Activated CD4-positive, alpha-beta T cell treated with anti-CD3 and anti-CD28 coated beads, Interleukin-2, amount 50 U/mL, for 1 hour (primary cell): ENCODE measurements around the gene SLC17A3.

Experiments used
- DNase-seq: peaks from one replicate; pipeline ENCODE4 v3.0.0-alpha.2; 2020

Gene SLC17A3

GRCh38 chr6:25888626-25889025 is 14.6 kb upstream of the SLC17A3 start:
- DNase-seq: no peak

DNA sequence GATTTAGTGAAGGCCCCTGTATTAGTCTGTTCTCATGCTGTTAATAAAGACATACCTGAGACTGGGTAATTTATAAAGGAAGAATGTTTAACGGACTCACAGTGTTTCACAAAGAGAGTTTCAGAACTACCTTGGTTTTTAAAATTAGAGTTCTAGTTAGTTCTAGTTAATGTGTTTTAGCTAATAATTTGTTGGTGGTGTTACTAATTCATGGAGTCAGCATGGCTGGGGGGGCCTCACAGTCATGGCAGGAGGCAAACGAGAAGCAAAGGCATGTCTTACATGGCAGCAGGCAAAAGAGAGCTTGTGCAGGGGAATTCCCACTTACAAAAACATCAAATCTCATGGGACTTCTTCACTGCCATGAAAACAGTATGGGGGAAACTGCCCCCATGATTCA is 12.0 kb upstream of the SLC17A3 start:
- no peak for DNase-seq

GRCh38 chr6:25883991-25884390 is 9.9 kb upstream of the SLC17A3 start:
- no peak for DNase-seq

GRCh38 chr6:25883536-25883935 is 9.5 kb upstream of the SLC17A3 start:
- DNase-seq: no peak

GRCh38 chr6:25882051-25882496 is 8.0 kb upstream of the SLC17A3 start:
- DNase-seq: peak; percentile 27

DNA sequence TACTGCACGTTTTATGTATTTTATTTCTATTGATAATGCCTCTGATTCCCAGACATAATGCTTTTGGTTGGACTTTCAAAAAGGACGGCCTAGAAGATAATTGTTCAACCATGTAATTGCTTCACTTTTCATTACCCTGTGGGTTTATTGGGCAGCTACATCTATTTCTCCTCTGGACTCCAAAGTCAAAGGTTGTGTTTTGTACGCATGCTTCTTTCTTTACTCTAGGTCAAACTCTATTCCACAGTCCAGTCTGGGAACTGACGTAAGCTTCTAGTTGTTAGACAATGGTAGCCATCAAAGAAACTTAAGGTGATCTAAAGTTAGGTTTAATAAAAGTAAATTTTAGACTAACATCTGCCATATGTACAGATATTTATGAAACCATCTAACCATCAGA is 6.6 kb upstream of the SLC17A3 start:
- DNase-seq: no peak

GRCh38 chr6:25878721-25879322 is 4.8 kb upstream of the SLC17A3 start:
- no peak for DNase-seq

GRCh38 chr6:25875926-25876602 is 2.0 kb upstream of the SLC17A3 start:
- DNase-seq: no peak

DNA sequence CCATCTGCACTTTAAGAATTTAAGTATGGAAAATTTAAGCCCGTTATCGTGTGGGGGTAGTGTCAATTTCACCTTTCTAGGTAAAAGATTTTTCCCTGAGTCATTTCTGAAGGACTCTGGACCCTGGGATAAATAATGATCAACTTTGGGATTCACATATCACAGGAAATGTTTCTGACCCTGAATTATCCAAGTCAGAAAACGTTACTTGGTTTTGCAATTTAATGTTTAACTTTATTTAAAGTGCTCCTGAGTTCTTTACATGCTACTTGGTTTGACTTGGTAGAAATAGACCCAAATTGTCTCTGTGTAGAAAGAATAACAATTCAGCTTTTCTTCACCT is 1.5 kb upstream of the SLC17A3 start:
- DNase-seq: no peak

DNA sequence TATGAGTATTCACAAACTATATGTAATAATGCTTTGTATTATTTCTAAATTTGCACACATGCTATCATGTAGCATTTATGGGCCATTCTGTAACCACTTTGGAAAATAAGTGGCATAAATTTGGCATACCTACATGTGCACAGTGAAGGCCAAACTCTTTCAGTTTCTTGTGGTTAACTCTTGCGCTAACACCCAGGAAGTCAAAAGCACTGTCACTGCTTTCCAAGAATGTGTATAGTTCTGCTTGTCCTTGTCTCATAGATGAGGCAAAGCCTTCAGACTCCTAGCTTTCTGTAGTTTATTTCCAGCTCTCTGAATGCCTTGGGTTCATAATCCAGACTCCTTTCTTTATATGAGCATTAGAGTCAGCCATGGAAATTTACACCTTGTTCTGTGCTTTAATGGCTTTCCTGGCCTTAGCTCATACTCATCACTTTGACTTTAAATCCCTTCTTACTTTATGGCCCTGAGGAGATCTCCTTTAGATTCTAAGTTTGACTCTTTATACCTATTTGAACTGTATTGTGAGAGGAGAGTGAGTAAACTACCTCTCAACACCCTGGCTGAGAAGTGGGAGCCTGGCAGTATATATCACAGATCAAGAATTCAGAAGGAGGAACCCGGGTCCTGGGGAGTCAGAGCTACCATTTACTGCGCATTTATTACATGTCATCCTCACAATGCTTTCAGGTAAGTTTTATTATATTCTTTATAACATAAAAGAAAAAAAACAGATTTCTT is 949 bp upstream of the SLC17A3 start:
- DNase-seq: no peak

GRCh38 chr6:25872814-25873213 is 1.2 kb downstream of the SLC17A3 start:
- peak; percentile 6 for DNase-seq

- DNase-seq: no peak
These were observed 4.2 kb downstream of the SLC17A3 start for GRCh38 chr6:25869840-25870239.

DNA sequence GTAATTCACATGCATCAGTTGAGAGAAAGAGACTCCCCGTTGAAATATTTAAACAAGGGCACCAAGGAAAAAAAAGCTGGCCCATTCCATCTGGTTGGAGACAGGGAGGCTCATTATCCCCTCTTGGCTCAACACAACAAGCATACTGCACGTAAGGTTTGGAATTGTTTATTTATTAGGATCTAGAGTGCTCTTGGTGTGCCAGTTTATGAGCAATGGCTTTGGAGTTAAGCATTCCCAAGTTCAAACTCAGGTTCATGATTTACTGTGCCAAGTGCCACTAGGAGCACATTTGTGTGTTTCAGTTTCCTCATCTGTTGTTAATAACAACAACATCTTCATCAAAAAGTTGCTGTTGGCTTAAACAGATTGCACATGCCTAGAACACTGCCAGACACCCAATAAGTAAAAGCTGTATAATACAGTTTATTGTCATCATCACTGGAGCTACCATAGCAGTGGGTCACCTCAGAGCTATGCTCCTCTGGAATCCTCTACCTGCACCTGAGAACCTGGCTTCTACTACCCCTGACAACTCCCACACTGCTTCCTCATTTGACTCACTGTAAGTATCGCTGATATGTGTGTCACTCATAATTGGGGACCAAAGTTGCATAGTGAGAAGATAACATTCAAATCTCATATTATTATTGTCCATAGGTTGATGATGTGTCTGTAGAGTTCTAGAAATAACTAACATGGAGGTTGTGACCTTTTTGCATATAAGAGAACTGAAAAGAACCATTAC is 5.4 kb downstream of the SLC17A3 start:
- no peak for DNase-seq

DNA sequence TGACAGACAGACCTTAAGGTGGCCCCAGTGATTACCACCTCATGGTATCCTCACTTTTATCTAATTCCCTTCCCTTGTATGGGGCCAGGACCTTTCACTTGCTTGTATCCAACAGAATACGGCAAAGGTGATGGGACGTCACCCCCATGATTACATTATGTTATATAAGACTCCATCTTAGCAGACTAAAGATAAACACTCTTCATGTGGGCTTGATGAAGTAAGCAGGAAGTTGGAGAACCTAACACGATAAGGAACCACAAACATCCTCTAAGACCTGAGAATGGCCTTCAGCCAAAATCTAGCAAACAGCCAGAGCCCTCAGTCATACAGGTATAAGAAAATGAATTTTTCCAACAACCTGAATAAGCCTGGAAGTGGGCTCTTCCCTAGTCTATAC is 8.0 kb downstream of the SLC17A3 start:
- peak; percentile 1 for DNase-seq

DNA sequence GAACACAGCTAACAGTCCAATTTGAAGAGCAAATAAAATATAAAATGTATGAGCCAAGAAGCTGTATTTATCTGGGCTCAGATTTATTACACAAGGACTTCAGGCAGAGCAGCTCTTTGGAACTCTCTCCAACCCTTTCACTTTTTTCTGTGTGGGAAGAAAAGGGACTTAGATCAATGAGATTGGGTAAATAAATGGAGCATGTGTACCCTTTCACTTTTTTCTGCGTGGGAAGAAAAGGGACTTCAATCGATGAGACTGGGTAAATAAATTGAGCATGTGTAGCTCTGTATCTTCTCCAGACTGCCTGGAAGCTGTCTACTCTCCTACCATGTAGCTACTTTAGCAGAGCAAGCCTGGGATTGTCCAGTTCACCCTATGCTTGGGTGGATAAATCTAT is 10.7 kb downstream of the SLC17A3 start:
- no peak for DNase-seq

GRCh38 chr6:25862199-25862598 is 11.8 kb downstream of the SLC17A3 start:
- DNase-seq: no peak

- no peak for DNase-seq
These were observed 21.3 kb downstream of the SLC17A3 start for GRCh38 chr6:25852756-25853155.

DNA sequence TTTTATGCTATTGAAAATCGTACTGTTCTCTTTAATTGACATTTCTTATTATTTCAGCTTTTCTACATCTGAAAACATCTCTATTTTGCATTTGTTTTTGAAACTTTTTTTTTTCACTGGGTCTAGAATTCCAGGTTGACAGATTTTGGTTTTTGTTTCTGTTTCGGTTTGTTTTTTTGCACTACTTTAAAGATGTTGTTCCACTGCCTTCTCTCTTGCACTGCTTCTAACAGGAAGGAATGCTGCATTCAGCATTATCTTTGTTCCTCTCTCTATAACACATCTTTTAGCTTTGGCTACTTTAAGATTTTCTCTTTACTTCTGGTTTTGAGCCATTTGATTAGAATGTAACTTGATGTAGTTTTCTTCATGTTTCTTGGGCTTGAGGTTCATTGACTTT is 22.1 kb downstream of the SLC17A3 start:
- no peak for DNase-seq

- DNase-seq: no peak
These were observed 29.5 kb downstream of the SLC17A3 start for GRCh38 chr6:25844518-25844917.

DNA sequence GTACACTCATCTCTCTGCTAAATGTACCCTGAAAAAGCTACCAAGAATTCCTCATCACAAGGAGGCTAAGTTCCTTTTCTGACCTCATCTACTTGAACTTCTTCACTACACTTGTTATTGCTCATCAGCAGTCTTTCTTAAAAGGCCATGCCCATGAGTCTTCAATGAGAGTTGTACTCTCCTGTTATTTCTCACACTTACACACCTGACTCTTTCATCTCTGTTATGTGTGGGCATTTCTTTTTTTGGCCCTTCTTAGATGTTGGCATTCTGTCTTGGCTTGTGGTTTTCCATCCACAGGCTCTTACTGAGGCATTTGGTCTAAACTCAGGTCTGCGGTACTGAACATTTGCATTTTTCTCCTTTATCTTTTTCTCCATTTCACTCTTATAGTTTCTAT is 31.5 kb downstream of the SLC17A3 start:
- DNase-seq: no peak

GRCh38 chr6:25835442-25836283 is 38.4 kb downstream of the SLC17A3 start:
- no peak for DNase-seq

GRCh38 chr6:25834950-25835349 is 39.1 kb downstream of the SLC17A3 start:
- DNase-seq: no peak

GRCh38 chr6:25833136-25833535 is 40.9 kb downstream of the SLC17A3 start:
- no peak for DNase-seq
